Activated naive CD4-positive, alpha-beta T cell (primary cell): ENCODE measurements around the gene TRABD2B.

ENCODE experiments used
- DNase-seq, 4 experiments: peaks; one replicate each; lab custom pipeline; 2025; lab: John Stamatoyannopoulos, UW

Gene TRABD2B

DNA sequence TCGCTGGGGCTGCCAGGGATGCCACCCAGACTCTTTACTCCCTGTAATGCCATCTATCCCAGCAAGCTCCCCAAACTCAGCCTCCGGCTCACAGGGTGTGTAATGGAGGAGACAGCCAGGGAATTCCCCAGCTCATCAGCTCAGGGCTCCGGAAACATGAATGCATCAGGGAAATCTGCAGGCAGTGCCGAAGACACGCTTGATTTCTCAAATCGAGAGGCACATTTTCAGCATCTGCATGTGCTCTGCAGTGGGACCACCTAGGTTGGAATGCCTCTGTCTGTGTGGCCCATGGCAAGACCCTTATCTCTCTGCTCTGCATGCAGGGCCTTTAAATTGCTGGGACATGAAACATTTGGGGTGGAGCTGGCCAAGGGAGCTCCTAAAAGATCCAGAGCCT, 170.1 kb downstream of the TRABD2B start:
- DNase-seq, result no peak

DNA sequence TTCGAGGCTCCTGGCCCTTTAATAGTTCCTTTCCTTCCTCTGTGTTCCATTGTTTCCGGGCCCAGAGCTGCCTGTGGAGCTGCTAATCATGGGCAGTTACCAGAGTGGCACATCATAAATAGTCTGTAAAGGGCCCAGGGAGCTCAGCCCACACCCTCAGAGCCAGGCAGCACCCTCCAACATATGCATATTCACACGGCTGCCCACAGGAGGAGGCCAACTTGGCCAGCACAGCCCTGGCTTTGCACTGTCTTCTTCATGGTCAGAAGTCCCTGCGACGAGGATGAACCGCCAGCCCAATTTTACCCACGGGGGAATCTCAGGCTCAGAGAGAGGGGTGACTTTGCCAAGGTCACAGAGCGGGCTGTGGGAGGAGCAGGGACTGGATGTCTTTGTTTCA, 172.5 kb downstream of the TRABD2B start:
- DNase-seq, result no peak

- no peak for DNase-seq
Measured at GRCh38 chr1:47824297-47824696, 172.9 kb downstream of the TRABD2B start.

- DNase-seq, result no peak
Measured at GRCh38 chr1:47823040-47823808, 174.0 kb downstream of the TRABD2B start.

- DNase-seq, result no peak
Measured at GRCh38 chr1:47821760-47822159, 175.4 kb downstream of the TRABD2B start.

DNA sequence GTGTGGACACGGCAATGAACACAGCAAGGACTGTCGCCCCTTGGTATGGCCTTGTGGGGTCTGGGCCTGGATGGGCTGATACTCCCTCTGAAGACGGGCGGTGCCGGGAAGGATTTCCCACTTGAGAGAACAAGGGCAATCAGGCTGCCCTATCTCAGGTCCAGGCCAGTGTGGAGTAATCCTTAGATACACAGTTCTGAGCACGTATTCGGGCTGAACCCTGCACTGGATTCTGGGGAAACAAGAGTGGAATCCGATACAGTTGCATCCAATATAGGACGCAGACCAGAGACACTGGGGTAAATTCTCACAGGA, 177.7 kb downstream of the TRABD2B start:
- DNase-seq, result no peak

GRCh38 chr1:47818682-47819573, 178.3 kb downstream of the TRABD2B start:
- no peak for DNase-seq

GRCh38 chr1:47817861-47818260, 179.3 kb downstream of the TRABD2B start:
- no peak for DNase-seq

DNA sequence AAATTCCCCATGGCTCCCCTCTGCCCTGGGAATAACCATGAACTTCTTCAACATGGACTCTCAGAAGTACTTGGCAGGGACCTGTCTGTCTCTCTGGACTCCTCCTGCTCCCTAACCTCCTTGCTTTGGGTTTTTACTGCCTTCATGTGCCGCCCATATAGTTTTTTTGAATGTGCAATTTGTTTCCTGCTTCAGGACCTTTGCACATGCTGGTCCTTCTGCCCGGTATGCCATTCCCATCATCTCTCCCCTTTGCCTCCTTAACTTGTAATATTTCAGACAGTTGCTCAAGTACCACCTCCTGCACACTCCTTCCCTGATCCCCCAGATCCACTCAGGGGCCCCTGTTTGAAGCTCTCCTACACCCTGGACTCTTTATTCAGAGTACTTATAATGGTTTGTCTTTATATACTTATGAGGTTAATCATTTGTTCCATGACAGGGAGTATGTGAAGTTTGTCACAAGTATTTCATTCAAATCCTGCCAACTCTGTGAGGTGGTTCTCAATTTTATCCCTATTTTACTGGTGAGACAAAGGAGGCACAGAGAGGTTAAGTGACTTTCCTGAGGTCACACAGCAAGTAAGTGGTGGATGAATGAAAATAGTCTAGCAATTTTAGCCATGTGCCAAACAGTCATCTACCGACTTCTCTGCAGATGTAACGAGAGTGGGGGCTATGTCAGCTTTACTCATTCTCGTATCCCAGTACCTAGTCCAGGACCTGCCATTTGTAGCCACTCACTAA, 180.7 kb downstream of the TRABD2B start:
- no peak for DNase-seq

DNA sequence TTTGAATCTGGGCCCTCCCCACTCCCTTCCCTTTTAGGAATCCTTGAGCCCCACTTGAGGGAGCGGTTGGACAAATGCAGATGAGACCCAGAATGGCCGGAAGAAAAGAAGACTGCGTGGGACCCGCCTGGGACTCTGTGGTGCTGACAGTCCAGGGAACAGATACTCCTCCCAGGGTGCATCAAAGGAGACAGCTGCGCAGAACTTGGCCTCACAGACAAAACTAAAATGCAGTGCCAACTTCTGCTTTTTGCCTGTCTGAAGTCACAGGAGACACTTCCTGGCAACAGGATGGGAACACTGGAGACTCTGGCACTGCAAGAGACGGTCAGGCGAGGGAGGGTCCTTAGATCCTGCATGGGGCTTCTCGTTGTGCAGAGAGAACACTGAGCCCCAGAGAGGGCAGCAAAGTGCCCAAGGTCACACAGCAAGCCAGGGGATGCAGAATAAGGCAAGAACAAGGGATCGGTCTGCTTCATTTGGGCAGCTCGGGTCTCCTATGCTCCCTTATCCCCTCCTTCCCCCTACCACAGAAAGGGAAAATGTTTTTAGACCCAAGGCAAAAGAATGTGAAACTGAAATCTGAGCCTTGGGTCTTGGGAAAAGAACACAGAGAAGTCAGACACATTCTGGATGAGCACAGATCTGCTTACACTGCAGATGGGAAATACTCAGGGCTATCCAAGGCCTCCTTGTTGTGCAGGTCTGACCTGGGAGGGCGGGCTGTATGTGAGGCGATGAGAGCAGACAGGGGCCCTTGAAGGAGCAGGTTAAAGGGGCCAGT, 182.4 kb downstream of the TRABD2B start:
- no peak for DNase-seq

DNA sequence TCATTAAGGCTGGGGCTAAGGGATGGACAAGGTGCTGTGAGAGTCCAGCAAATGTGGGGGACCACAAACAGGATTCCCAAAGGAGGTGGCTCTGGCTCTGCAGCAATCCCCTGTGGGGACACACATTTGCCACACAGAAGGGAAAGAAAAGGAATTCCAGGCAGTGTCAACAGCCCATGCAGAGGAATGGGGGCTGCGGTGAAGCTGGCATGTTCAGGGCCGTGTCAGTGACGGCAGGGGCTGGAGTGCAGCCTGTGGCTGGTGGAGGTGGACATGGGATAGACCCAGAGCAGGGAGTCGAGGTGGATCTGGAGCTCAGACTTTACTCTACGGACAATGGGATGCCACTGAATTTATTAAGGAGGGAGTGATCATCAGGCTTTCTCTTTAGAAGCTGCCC, 183.2 kb downstream of the TRABD2B start:
- no peak for DNase-seq

GRCh38 chr1:47812904-47813514, 184.2 kb downstream of the TRABD2B start:
- no peak for DNase-seq

DNA sequence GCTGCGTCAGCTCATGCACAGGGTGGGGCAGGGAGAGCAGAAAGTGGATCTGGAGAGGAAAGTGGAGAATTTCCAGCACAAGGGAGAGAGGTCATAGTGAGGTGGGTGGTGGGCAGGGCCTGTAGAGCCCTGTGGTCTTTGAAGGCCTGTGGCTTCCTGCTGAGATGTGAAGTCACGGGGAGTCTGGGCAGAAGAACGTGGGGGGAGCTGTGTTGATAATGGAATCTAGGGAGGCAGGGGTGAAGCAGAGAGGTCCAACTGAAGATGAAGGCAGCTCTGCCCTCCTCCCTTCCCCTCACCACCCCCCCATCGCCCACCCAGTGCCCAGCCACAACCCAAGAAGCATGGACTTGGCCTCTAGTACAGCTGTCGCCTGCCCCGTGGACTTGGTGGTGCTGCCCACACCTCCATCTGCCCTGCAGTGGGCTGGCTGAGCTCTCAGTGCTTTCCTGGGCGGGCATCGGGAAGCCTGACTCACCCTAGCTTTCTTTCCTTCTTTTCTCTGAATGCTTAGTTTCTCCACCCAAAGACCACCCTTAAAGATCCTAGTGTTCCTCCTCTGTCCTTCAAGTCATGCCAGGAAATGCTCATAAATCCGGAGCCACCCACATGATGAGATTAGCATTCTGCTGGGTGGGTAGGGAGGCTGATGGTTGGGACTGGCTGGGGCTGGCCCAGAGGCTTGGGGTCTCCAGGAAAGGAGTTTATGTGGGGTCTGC, 186.1 kb downstream of the TRABD2B start:
- no peak for DNase-seq

GRCh38 chr1:47809301-47810084, 187.7 kb downstream of the TRABD2B start:
- no peak for DNase-seq

GRCh38 chr1:47808612-47809011, 188.6 kb downstream of the TRABD2B start:
- no peak for DNase-seq

DNA sequence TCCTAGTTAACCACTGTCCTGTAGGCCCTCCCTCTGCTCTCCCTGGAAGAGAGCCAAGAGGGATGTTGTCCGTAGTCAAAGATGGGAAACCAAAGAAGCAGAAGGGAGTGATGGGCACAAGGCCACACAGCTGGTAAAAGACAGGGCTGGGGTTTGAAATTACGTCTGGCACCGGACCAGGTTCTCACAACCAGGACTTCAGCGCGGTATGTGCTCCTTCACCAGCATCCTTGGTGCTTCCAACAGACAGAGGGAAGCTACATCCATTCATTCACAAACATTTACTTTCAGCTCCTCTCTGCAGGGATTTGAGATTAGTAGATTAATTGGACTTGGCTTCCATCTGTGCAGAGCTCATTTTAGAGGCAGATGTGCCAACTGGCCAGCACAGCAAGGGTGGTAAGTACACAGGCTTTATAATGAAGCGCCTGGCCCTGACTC, 191.2 kb downstream of the TRABD2B start:
- no peak for DNase-seq

DNA sequence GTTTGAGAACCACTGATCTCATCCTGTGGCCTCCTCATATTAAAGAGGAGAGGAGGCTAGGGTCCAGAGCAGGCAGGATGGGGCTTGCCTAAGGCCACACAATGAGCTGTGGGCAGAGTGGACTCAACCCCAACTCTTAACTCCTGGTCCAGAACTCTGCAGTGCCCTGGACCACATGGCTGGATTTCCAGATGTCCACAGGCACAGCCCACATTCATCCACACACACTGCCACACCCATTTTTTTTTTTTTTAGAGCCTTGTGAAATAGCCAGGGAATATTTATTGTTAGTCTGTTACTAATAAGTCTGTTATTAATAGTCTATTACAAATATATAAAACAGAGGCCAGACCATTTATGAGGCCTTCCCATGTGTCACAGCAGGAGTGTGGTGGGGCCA, 192.2 kb downstream of the TRABD2B start:
- DNase-seq, result no peak

- no peak for DNase-seq
Measured at GRCh38 chr1:47803815-47804501, 193.2 kb downstream of the TRABD2B start.

DNA sequence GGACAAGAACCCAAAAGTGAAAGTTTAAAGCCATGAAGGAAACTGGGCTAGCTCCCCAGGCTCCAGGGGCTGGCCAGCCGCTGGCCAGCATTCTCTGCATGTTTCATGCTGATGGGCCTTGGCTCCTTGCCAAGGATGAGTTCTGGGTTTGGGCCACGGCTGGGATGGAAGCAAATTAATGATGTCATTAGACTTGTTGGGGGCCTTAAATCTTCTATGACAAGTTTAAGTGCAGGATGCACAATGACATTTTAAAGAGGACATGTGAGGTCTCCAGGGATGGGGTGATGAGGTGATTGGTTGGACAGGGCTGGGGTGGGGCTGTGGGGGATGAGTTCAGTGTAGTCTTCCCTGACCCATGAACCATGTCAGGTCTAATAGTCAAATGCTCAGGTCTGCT, 199.6 kb downstream of the TRABD2B start:
- no peak for DNase-seq
